Tibial artery (tissue), 4 donors: Measurements from ENCODE around the gene TMEM234.

Experiments
- DNase-seq, 2 donors: peaks; one replicate each; pipeline ENCODE4 v3.0.0-alpha.2; 2019
- H3K27ac ChIP-seq, 2 donors: fragments of 200-600 bp; sonication (generic) in 1 of 2; 1 replicate in 1 of 2; 2 replicates in 1 of 2; pipeline ENCODE4 v1.5.1; 2018 to 2019; ENCODE audit warnings: mild to moderate bottlenecking in 1 of 2
- H3K27me3 ChIP-seq, 2 donors: fragments of 200-600 bp; sonication (generic) in 1 of 2; one replicate each; pipeline versions ENCODE4 v1.5.1 to v1.6.0; 2016 to 2019
- H3K36me3 ChIP-seq, 3 donors: fragments of 200-600 bp; sonication (generic) in 2 of 3; one replicate each; pipeline ENCODE4 v1.5.1; 2016 to 2019; ENCODE audit warnings: mild to moderate bottlenecking in 2 of 3
- H3K4me1 ChIP-seq, 4 donors: fragments of 200-600 bp; sonication (generic) in 2 of 4; 1 replicate in 3 of 4; 2 replicates in 1 of 4; pipeline ENCODE4 v1.5.1; 2016 to 2019
- H3K4me3 ChIP-seq, 2 donors: fragments of 200-600 bp; sonication (generic) in 1 of 2; 1 replicate in 1 of 2; 2 replicates in 1 of 2; pipeline ENCODE4 v1.5.1; 2018 to 2019; ENCODE audit warnings: mild to moderate bottlenecking in 2 of 2
- H3K9me3 ChIP-seq, 3 donors: fragments of 200-600 bp; sonication (generic) in 1 of 3; one replicate each; pipeline ENCODE4 v1.5.1; 2016 to 2019
- intact Hi-C: fragments of 100-400 bp; cut with DNase I; formaldehyde crosslinking; loops from one replicate; pipeline ENCODE4 v1.15.0; 2023; ENCODE audit warnings: low total_unique reads
- TF ChIP-seq, protein P1 (sequence below), 2 experiments: fragments of 200-600 bp in 1 of 2; fragments of 450-650 bp in 1 of 2; IDR thresholded peaks; one replicate each; pipeline ENCODE4 v1.5.1; 2017 to 2019; ENCODE audit warnings: antibody characterized with exemption in 2 of 2, mild to moderate bottlenecking in 1 of 2, moderate library complexity in 1 of 2

TMEM234 gene

DNA sequence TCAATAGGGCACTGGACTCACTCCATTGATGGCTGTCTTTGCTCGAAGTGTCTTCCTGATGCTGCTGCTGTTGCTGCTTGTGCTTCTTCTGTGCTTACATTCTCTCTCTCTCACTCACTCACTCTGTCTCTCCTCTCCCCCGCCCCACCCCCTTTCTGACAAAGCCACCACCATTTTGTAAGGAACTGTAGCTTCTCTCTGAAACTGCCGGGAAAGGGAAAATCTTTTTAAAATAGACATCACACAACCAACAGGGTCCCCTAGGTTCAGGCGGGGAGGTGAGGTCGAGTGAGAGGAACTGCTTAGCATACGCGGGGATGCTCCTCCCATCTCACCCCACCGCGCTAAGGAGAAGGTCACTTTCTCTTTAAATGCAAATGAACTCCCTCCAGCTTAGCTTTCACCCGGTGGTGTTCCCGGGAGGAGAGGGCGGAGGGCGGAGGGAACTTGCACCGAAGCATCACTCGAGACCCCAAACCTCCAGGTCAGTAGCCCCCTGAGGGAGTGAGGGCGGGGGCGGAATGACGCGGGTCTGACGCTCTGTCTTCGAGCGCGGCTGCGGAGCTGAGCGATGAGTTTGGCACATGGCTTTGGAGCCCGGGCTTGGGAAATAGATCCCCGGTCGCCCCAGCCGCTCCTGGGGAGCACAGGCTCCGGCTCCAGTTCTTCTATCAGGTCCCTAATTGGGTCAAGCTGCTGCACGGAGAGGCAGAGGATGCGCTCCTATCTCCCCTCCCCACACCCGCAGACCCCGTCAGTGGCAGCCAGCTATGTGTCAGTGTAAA is 21.7 kb downstream of the TMEM234 start, which contains the start of gene CCDC28B:
TSS of gene CCDC28B (plus strand) at position 370 of the 785 bp plus-strand sequence. CDS start 1,341 bp downstream, outside the sequence.
- peak within 1 kb of the TSS; percentile 71 to 73 for H3K27ac ChIP-seq
- intact Hi-C loops: loop anchor here (5.0 kb wide), 1 partner anchor 152 kb away; no protein-coding TSS in a partner anchor
- H3K36me3 ChIP-seq: peaks cover 12 to 32% (median 15%) of the 10 kb centered on the region in 3 donors
- TF ChIP-seq, protein P1, sequence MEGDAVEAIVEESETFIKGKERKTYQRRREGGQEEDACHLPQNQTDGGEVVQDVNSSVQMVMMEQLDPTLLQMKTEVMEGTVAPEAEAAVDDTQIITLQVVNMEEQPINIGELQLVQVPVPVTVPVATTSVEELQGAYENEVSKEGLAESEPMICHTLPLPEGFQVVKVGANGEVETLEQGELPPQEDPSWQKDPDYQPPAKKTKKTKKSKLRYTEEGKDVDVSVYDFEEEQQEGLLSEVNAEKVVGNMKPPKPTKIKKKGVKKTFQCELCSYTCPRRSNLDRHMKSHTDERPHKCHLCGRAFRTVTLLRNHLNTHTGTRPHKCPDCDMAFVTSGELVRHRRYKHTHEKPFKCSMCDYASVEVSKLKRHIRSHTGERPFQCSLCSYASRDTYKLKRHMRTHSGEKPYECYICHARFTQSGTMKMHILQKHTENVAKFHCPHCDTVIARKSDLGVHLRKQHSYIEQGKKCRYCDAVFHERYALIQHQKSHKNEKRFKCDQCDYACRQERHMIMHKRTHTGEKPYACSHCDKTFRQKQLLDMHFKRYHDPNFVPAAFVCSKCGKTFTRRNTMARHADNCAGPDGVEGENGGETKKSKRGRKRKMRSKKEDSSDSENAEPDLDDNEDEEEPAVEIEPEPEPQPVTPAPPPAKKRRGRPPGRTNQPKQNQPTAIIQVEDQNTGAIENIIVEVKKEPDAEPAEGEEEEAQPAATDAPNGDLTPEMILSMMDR (IDR thresholded peaks at IDR 0.05): no peak
- peak within 1 kb of the TSS; percentile 58 to 70 for H3K4me3 ChIP-seq
- no peaks in the 10 kb centered on the region for H3K9me3 ChIP-seq
- peak; percentile 62 to 87 for DNase-seq
- H3K4me1 ChIP-seq: peaks cover 3 to 37% (median 28%) of the 10 kb centered on the region in 4 donors
- no peaks in the 10 kb centered on the region for H3K27me3 ChIP-seq

DNA sequence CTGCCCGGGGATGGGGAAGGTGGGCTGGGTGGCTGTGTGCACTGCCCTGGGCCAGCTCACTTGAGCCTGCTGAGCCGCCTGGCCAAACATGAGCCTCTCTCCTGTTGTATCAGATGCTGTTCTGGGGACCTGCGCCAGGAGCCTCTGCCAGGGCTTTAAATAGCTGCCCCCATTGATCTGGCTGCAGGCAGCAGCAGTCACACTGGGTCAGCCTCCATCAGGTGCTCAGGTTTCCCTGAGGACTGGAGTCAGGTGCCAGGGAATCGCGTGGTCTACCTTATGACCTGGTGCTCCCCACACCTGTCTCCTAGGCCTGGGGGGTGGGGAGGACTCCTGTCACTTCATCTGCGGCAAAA is 22.5 kb downstream of the TMEM234 start:
- H3K27ac ChIP-seq: peak overlapping the region; percentile 71 to 73
- H3K36me3 ChIP-seq: peaks cover 17 to 39% (median 22%) of the 10 kb centered on the region in 3 donors
- TF ChIP-seq, protein P1 (IDR thresholded peaks at IDR 0.05): no peak
- intact Hi-C loops: loop anchor here (5.0 kb wide), 1 partner anchor 153 kb away; no protein-coding TSS in a partner anchor
- H3K4me3 ChIP-seq: peak overlapping the region; percentile 58 to 70
- DNase-seq: peak; percentile 74 to 87
- no peaks in the 10 kb centered on the region for H3K9me3 ChIP-seq
- no peaks in the 10 kb centered on the region for H3K27me3 ChIP-seq
- H3K4me1 ChIP-seq: peaks cover 3 to 31% (median 23%) of the 10 kb centered on the region in 4 donors

DNA sequence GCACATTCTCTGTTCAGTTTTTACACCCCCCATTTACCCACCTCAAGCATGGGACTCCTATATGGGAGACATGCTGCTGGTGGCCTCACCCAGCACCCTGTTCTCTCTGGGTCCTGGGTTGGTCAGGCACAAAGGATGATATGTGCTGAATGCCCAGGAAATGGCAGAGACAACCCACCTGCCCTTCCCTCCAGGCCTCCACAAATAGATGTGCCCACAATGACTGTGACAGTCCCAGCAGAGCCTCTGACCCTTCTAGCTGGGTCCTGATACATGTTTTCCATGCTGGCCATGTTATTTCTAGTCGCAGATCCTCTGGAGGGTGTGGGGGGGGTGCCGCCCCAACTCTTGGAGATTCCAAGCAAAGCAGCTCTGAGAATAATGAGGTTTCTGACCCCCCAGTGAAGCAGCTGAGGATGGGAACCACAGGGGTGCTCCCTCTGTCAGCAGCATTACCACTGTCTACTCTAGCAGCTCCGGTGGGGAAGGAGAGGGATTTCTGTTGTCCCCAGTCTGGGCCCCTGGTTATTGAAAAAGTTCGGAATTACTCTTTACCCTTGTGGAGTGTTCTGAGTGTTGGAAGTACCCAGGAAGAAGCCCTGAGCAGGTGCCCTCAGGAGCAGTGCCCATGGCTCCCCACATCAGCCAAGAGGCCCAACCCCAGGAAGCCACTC is 23.0 kb downstream of the TMEM234 start:
- Histone ChIP-seq H3K4me3 (no peak overlapping the region), H3K36me3 (peaks cover 23 to 44% (median 27%) of the 10 kb centered on the region in 3 donors), H3K27me3 (no peaks in the 10 kb centered on the region), H3K4me1 (peaks cover 3 to 30% (median 23%) of the 10 kb centered on the region in 4 donors), H3K27ac (peak overlapping the region; percentile 71 to 73), H3K9me3 (no peaks in the 10 kb centered on the region)
- no peak for DNase-seq
- intact Hi-C loops: no loop called here
- TF ChIP-seq, protein P1 (IDR thresholded peaks at IDR 0.05): no peak

DNA sequence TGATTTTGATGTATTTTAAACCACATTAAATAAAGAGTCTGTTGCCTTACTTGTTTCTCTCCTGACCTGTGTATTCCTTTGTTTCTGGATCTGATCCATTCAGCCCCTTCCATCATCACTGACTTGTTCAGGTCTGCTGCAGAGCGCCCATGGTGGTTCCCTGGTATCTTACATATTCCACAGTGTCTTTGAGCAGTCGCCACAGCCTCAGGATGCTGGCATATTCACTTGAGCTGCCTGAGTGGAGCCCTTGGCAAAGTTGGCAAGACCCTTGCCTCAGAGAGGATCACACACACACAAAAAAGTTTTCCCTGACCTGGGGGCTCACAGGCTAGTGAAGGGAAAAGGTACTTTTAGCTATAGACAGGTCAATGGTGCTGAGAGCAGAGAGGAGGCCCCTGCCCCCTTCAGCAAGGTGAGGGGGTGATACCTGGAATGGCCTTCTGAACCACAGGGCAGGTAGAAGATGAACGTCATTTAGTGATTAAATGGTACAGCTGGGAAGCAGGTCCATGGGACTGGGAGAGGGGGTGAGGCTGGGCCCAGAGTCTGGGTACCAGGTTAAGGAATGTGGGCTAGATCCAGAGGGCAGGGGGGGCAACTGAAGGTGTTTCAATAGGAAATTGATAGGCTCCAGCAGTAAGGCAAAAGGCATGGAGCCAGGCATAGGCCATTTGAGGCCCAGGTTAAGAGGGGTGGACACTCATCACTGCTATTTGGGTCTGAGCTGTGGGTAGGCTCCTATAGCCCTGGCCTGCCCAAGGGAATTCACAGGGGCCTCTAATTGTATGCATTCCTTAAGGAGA is 23.7 kb downstream of the TMEM234 start:
- intact Hi-C loops: no loop called here
- Histone ChIP-seq H3K4me3 (no peak overlapping the region), H3K36me3 (peaks cover 30 to 52% (median 34%) of the 10 kb centered on the region in 3 donors)

More for the DNA sequence above, 23.7 kb downstream of the TMEM234 start:
- Histone ChIP-seq H3K9me3 (no peaks in the 10 kb centered on the region), H3K4me1 (peaks cover 3 to 30% (median 23%) of the 10 kb centered on the region in 4 donors), H3K27ac (peak overlapping the region in 1 of 2 donors; percentile 73), H3K27me3 (no peaks in the 10 kb centered on the region)
- no peak for DNase-seq
- TF ChIP-seq, protein P1 (IDR thresholded peaks at IDR 0.05): no peak
